Renal cortical epithelial cell (primary cell): ENCODE data around the gene INTS11. TPM values are rescaled to one million over a fixed set of nuclear protein-coding genes. Genes with fewer than 3 reads are reported as not detected.

ENCODE experiments used
- DNase-seq: peaks from one replicate; pipeline ENCODE4 v3.0.0-alpha.2; 2011; ENCODE audit warnings: low read depth
- total RNA-seq: library from RNA; depleted of rRNA; stranded (reverse); fragments of >200 nt; gene quantifications from 2 replicates; pipeline ENCODE4 v1.2.3, GENCODE V29; 2014

The INTS11 gene
- total RNA-seq, 1 donor from 2014 or later, result 57.5 TPM

DNA sequence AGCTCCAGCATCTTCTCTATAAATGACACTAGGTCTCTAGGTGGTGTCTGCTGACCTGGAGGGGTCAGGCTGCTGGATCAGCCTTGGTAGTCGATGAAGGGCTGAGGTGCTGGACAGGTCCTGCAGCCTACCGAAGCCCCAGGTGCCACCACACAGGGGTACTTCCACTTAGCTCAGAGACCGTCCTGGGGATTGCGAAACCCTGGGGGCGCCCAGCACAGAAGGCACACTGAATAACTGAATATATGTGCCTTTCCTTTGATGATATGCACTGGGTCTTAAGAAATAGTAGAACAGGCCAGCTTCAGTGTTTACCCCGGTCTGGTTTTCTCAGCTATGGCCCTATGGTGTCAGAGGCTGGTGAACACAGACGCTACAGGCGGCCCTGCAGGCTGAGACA is 61.7 kb downstream of the INTS11 start:
- no peak for DNase-seq

DNA sequence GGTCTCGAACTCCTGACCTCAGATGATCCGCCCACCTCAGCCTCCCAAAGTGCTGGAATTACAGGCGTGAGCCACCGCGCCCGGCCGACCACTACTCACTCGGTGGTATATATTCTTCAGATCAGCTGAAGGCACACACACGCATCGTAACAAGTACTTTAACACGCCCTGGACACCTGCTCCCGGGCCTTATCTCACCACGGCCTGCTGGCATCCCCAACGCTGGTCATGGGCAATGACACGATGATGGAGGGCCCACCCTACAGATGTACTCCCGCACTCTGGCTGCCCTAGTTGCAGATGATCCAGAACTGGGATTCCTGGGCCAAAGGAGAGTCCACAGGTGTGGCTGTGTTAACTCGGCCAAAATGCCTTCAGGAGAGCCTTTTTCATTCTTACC is 62.4 kb downstream of the INTS11 start:
- DNase-seq, result no peak

Other genes with a start within 250 kb of the INTS11 start
- gene C1orf159, start 208.6 kb downstream of the INTS11 start, total RNA-seq, result 8.7 and 9.8 TPM in 2 replicates
- gene TTLL10, start 150.8 kb downstream of the INTS11 start, total RNA-seq, result 0.15 TPM in 1 of 2 replicates, not detected in the other
- gene TNFRSF18, start 118.1 kb downstream of the INTS11 start, total RNA-seq, result 0.50 TPM in 1 of 2 replicates, not detected in the other
- gene TNFRSF4, start 110.5 kb downstream of the INTS11 start, total RNA-seq, result not detected in 2 replicates
- gene SDF4, start 92.7 kb downstream of the INTS11 start, total RNA-seq, result 76.6 and 207 TPM in 2 replicates
- 33.9 and 48.8 TPM in 2 replicates for gene B3GALT6, start 92.4 kb downstream of the INTS11 start, total RNA-seq
- gene C1QTNF12, start 77.9 kb downstream of the INTS11 start, total RNA-seq, result 0.40 TPM in 1 of 2 replicates, not detected in the other
- 48.6 and 50.2 TPM in 2 replicates for gene UBE2J2, start 50.8 kb downstream of the INTS11 start, total RNA-seq
- gene SCNN1D, start 44.2 kb downstream of the INTS11 start, total RNA-seq, result 0.52 and 1.9 TPM in 2 replicates
- 24.8 and 34.6 TPM in 2 replicates for gene ACAP3, start 16.7 kb downstream of the INTS11 start, total RNA-seq
- 14.2 and 24.0 TPM in 2 replicates for gene PUSL1, start 16.1 kb downstream of the INTS11 start, total RNA-seq
- 13.0 and 20.4 TPM in 2 replicates for gene CPTP, start 142 bp upstream of the INTS11 start, total RNA-seq
- gene TAS1R3, start 6.6 kb upstream of the INTS11 start, total RNA-seq, result 0.15 and 0.17 TPM in 2 replicates
- 70.8 and 91.0 TPM in 2 replicates for gene DVL1, start 24.8 kb upstream of the INTS11 start, total RNA-seq
- gene MXRA8, start 33.9 kb upstream of the INTS11 start, total RNA-seq, result 24.7 and 35.6 TPM in 2 replicates
- 75.6 and 155 TPM in 2 replicates for gene AURKAIP1, start 50.5 kb upstream of the INTS11 start, total RNA-seq
- gene CCNL2, start 74.7 kb upstream of the INTS11 start, total RNA-seq, result 71.0 and 155 TPM in 2 replicates
- gene MRPL20, start 82.6 kb upstream of the INTS11 start, total RNA-seq, result 72.1 and 79.5 TPM in 2 replicates
- 0.10 and 0.17 TPM in 2 replicates for gene ANKRD65, start 96.6 kb upstream of the INTS11 start, total RNA-seq
- gene VWA1, start 111.0 kb upstream of the INTS11 start, total RNA-seq, result 14.4 and 19.1 TPM in 2 replicates
- under 0.01 and 5.2 TPM in 2 replicates for gene ATAD3C, start 125.0 kb upstream of the INTS11 start, total RNA-seq
- 12.2 and 18.6 TPM in 2 replicates for gene ATAD3B, start 147.1 kb upstream of the INTS11 start, total RNA-seq
- gene ATAD3A, start 187.5 kb upstream of the INTS11 start, total RNA-seq, result 27.0 and 42.0 TPM in 2 replicates
- gene TMEM240, start 216.0 kb upstream of the INTS11 start, total RNA-seq, result 0.35 and 1.1 TPM in 2 replicates